ENCODE data around the gene TSSK6.

Gene TSSK6

GRCh38 chr19:19538785-19539166 is 23.4 kb upstream of the TSSK6 start:
- Histone ChIP-seq H3K9ac (ENCODE audit: low read depth in 1 of 2, low read length in 2 of 2) (no peak overlapping the region), H3K9me3 (ENCODE audit: control insufficient read depth in 1 of 2, low read length in 2 of 2) (no peaks in the 10 kb centered on the region), H3K36me3 (ENCODE audit: control insufficient read depth in 1 of 2, insufficient read depth in 2 of 2, low read length in 2 of 2) (no peaks in the 10 kb centered on the region), H3K27ac (ENCODE audit: low read depth, low read length) (no peak overlapping the region), H3K4me1 (ENCODE audit: control insufficient read depth in 1 of 2, insufficient read depth in 2 of 2, low read length in 2 of 2) (peaks cover 6 to 18% of the 10 kb centered on the region in 2 donors), H3K4me3 (ENCODE audit: low read depth in 1 of 2, low read length in 2 of 2) (no peak overlapping the region), H3K27me3 (ENCODE audit: control insufficient read depth in 1 of 2, insufficient read depth in 2 of 2, low read length in 2 of 2) (peaks cover 17 to 35% of the 10 kb centered on the region in 2 donors)

GRCh38 chr19:19538061-19538784 is 22.9 kb upstream of the TSSK6 start, which contains the start of gene CILP2:
Gene CILP2 (plus strand): TSS chr19:19538265. CDS start chr19:19538350, 85 bp downstream.
- Histone ChIP-seq H3K27ac (ENCODE audit: low read depth, low read length) (no peak within 1 kb of the TSS), H3K4me1 (ENCODE audit: control insufficient read depth in 1 of 2, insufficient read depth in 2 of 2, low read length in 2 of 2) (peaks cover 6 to 18% of the 10 kb centered on the region in 2 donors), H3K27me3 (ENCODE audit: control insufficient read depth in 1 of 2, insufficient read depth in 2 of 2, low read length in 2 of 2) (peaks cover 17 to 35% of the 10 kb centered on the region in 2 donors), H3K36me3 (ENCODE audit: control insufficient read depth in 1 of 2, insufficient read depth in 2 of 2, low read length in 2 of 2) (no peaks in the 10 kb centered on the region), H3K9ac (ENCODE audit: low read depth in 1 of 2, low read length in 2 of 2) (no peak within 1 kb of the TSS), H3K4me3 (ENCODE audit: low read depth in 1 of 2, low read length in 2 of 2) (peak within 1 kb of the TSS; percentile 29 to 48), H3K9me3 (ENCODE audit: control insufficient read depth in 1 of 2, low read length in 2 of 2) (no peaks in the 10 kb centered on the region)

GRCh38 chr19:19537075-19538048 is 22.0 kb upstream of the TSSK6 start:
- no peak overlapping the region for H3K9ac ChIP-seq (ENCODE audit: low read depth in 1 of 2, low read length in 2 of 2)
- peaks cover 17 to 32% of the 10 kb centered on the region in 2 donors for H3K27me3 ChIP-seq (ENCODE audit: control insufficient read depth in 1 of 2, insufficient read depth in 2 of 2, low read length in 2 of 2)
- no peaks in the 10 kb centered on the region for H3K36me3 ChIP-seq (ENCODE audit: control insufficient read depth in 1 of 2, insufficient read depth in 2 of 2, low read length in 2 of 2)
- H3K9me3 ChIP-seq (ENCODE audit: control insufficient read depth in 1 of 2, low read length in 2 of 2): no peaks in the 10 kb centered on the region
- peak overlapping the region in 1 of 2 donors; percentile 48 for H3K4me3 ChIP-seq (ENCODE audit: low read depth in 1 of 2, low read length in 2 of 2)
- H3K4me1 ChIP-seq (ENCODE audit: control insufficient read depth in 1 of 2, insufficient read depth in 2 of 2, low read length in 2 of 2): peaks cover 6 to 18% of the 10 kb centered on the region in 2 donors
- H3K27ac ChIP-seq (ENCODE audit: low read depth, low read length): no peak overlapping the region

- peaks cover 17 to 19% of the 10 kb centered on the region in 2 donors for H3K27me3 ChIP-seq (ENCODE audit: control insufficient read depth in 1 of 2, insufficient read depth in 2 of 2, low read length in 2 of 2)
- peaks cover 6 to 11% of the 10 kb centered on the region in 2 donors for H3K4me1 ChIP-seq (ENCODE audit: control insufficient read depth in 1 of 2, insufficient read depth in 2 of 2, low read length in 2 of 2)
- H3K9ac ChIP-seq (ENCODE audit: low read depth in 1 of 2, low read length in 2 of 2): no peak overlapping the region
- H3K27ac ChIP-seq (ENCODE audit: low read depth, low read length): no peak overlapping the region
- no peaks in the 10 kb centered on the region for H3K9me3 ChIP-seq (ENCODE audit: control insufficient read depth in 1 of 2, low read length in 2 of 2)
- H3K4me3 ChIP-seq (ENCODE audit: low read depth in 1 of 2, low read length in 2 of 2): no peak overlapping the region
- H3K36me3 ChIP-seq (ENCODE audit: control insufficient read depth in 1 of 2, insufficient read depth in 2 of 2, low read length in 2 of 2): no peaks in the 10 kb centered on the region
These were observed 20.2 kb upstream of the TSSK6 start for GRCh38 chr19:19535311-19536191.

- Histone ChIP-seq H3K9me3 (ENCODE audit: control insufficient read depth in 1 of 2, low read length in 2 of 2) (no peaks in the 10 kb centered on the region), H3K27ac (ENCODE audit: low read depth, low read length) (no peak overlapping the region), H3K4me3 (ENCODE audit: low read depth in 1 of 2, low read length in 2 of 2) (no peak overlapping the region), H3K4me1 (ENCODE audit: control insufficient read depth in 1 of 2, insufficient read depth in 2 of 2, low read length in 2 of 2) (peaks cover 6 to 11% of the 10 kb centered on the region in 2 donors), H3K9ac (ENCODE audit: low read depth in 1 of 2, low read length in 2 of 2) (no peak overlapping the region), H3K27me3 (ENCODE audit: control insufficient read depth in 1 of 2, insufficient read depth in 2 of 2, low read length in 2 of 2) (peaks cover 17 to 18% of the 10 kb centered on the region in 2 donors), H3K36me3 (ENCODE audit: control insufficient read depth in 1 of 2, insufficient read depth in 2 of 2, low read length in 2 of 2) (no peaks in the 10 kb centered on the region)
These were observed 19.4 kb upstream of the TSSK6 start for GRCh38 chr19:19534556-19535265.

- Histone ChIP-seq H3K9ac (ENCODE audit: low read depth in 1 of 2, low read length in 2 of 2) (no peak overlapping the region), H3K27ac (ENCODE audit: low read depth, low read length) (no peak overlapping the region), H3K4me1 (ENCODE audit: control insufficient read depth in 1 of 2, insufficient read depth in 2 of 2, low read length in 2 of 2) (peaks cover 4 to 11% of the 10 kb centered on the region in 2 donors), H3K27me3 (ENCODE audit: control insufficient read depth in 1 of 2, insufficient read depth in 2 of 2, low read length in 2 of 2) (peaks cover 12 to 15% of the 10 kb centered on the region in 2 donors), H3K4me3 (ENCODE audit: low read depth in 1 of 2, low read length in 2 of 2) (no peak overlapping the region), H3K9me3 (ENCODE audit: control insufficient read depth in 1 of 2, low read length in 2 of 2) (no peaks in the 10 kb centered on the region), H3K36me3 (ENCODE audit: control insufficient read depth in 1 of 2, insufficient read depth in 2 of 2, low read length in 2 of 2) (peaks cover 0 to 7% of the 10 kb centered on the region in 2 donors)
These were observed 18.5 kb upstream of the TSSK6 start for GRCh38 chr19:19533841-19534240.

GRCh38 chr19:19532806-19533701 is 17.7 kb upstream of the TSSK6 start:
- Histone ChIP-seq H3K27ac (ENCODE audit: low read depth, low read length) (no peak overlapping the region), H3K9me3 (ENCODE audit: control insufficient read depth in 1 of 2, low read length in 2 of 2) (no peaks in the 10 kb centered on the region), H3K9ac (ENCODE audit: low read depth in 1 of 2, low read length in 2 of 2) (no peak overlapping the region), H3K4me1 (ENCODE audit: control insufficient read depth in 1 of 2, insufficient read depth in 2 of 2, low read length in 2 of 2) (peaks cover 0 to 3% of the 10 kb centered on the region in 2 donors), H3K36me3 (ENCODE audit: control insufficient read depth in 1 of 2, insufficient read depth in 2 of 2, low read length in 2 of 2) (peaks cover 0 to 12% of the 10 kb centered on the region in 2 donors), H3K4me3 (ENCODE audit: low read depth in 1 of 2, low read length in 2 of 2) (no peak overlapping the region), H3K27me3 (ENCODE audit: control insufficient read depth in 1 of 2, insufficient read depth in 2 of 2, low read length in 2 of 2) (peaks cover 6 to 8% of the 10 kb centered on the region in 2 donors)

GRCh38 chr19:19531951-19532805 is 16.8 kb upstream of the TSSK6 start:
- H3K9ac ChIP-seq (ENCODE audit: low read depth in 1 of 2, low read length in 2 of 2): no peak overlapping the region
- no peak overlapping the region for H3K4me3 ChIP-seq (ENCODE audit: low read depth in 1 of 2, low read length in 2 of 2)
- H3K27ac ChIP-seq (ENCODE audit: low read depth, low read length): no peak overlapping the region
- H3K9me3 ChIP-seq (ENCODE audit: control insufficient read depth in 1 of 2, low read length in 2 of 2): no peaks in the 10 kb centered on the region
- no peaks in the 10 kb centered on the region for H3K27me3 ChIP-seq (ENCODE audit: control insufficient read depth in 1 of 2, insufficient read depth in 2 of 2, low read length in 2 of 2)
- H3K4me1 ChIP-seq (ENCODE audit: control insufficient read depth in 1 of 2, insufficient read depth in 2 of 2, low read length in 2 of 2): no peaks in the 10 kb centered on the region
- H3K36me3 ChIP-seq (ENCODE audit: control insufficient read depth in 1 of 2, insufficient read depth in 2 of 2, low read length in 2 of 2): peaks cover 8 to 19% of the 10 kb centered on the region in 2 donors
